Measurements from ENCODE around the gene CNN2.

The CNN2 gene

GRCh38 chr19:993361-993830, 33.0 kb upstream of the CNN2 start:
- Histone ChIP-seq H3K27me3 (ENCODE audit: insufficient read depth, low read length, poor library complexity) (peaks cover 6% of the 10 kb centered on the region), H3K4me3 (ENCODE audit: low read depth in 1 of 2, low read length in 2 of 2) (no peak overlapping the region), H3K9ac (ENCODE audit: low read depth, low read length) (no peak overlapping the region), H3K4me2 (ENCODE audit: insufficient read depth, low read length) (no peak overlapping the region), H3K36me3 (ENCODE audit: insufficient read depth, low read length) (peaks cover 52% of the 10 kb centered on the region), H3K27ac (ENCODE audit: low read length) (no peak overlapping the region), H3K4me1 (ENCODE audit: insufficient read depth, low read length) (peaks cover 9% of the 10 kb centered on the region), H3K9me3 (ENCODE audit: insufficient read depth, low read length, severe bottlenecking) (no peaks in the 10 kb centered on the region), H2AFZ (ENCODE audit: low read depth, low read length) (no peak overlapping the region), H3K79me2 (ENCODE audit: insufficient read depth, low read length) (no peaks in the 10 kb centered on the region), H4K20me1 (ENCODE audit: insufficient read depth, low read length) (peaks cover 45% of the 10 kb centered on the region)
- no peak for TF ChIP-seq CTCF (IDR thresholded peaks at IDR 0.05; ENCODE audit: borderline replicate concordance, extremely low read depth, low read length, poor library complexity, severe bottlenecking)
- TF ChIP-seq EZH2 (IDR thresholded peaks at IDR 0.05; ENCODE audit: borderline replicate concordance, low read depth, low read length, severe bottlenecking) = no peak
- no peak for DNase-seq
- ATAC-seq (ENCODE audit: insufficient read depth, low read depth) = no peak

DNA sequence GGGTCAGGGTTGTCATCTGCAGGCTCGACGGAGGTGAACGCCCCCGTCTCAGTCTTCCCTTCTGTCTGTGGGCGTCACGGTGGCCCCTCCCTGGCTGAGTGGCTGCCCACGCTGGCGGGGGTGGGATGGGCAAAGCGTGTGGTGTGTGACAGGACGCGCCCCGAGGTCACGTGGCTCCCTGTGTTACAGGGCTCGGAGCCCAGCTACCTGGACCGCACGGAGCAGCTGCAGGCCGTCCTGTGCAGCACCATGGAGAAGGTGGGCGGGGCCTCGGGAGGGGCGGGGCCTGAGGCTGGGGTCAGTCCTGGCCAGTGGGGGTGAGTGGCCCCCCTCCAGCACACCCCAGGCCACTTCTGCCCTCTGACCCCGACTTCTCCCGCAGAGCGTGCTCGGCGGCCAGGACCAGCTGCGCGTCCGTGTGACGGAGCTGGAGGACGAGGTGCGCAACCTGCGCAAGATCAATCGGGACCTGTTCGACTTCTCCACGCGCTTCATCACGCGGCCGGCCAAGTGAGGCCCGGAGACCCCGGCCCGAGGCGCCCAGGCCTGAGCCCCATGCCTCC, 32.5 kb upstream of the CNN2 start:
- no peak overlapping the region for H3K4me3 ChIP-seq (ENCODE audit: low read depth in 1 of 2, low read length in 2 of 2)
- no peaks in the 10 kb centered on the region for H3K79me2 ChIP-seq (ENCODE audit: insufficient read depth, low read length)
- no peak overlapping the region for H2AFZ ChIP-seq (ENCODE audit: low read depth, low read length)
- no peaks in the 10 kb centered on the region for H3K9me3 ChIP-seq (ENCODE audit: insufficient read depth, low read length, severe bottlenecking)
- peaks cover 9% of the 10 kb centered on the region for H3K4me1 ChIP-seq (ENCODE audit: insufficient read depth, low read length)
- no peak overlapping the region for H3K9ac ChIP-seq (ENCODE audit: low read depth, low read length)
- H3K4me2 ChIP-seq (ENCODE audit: insufficient read depth, low read length) = no peak overlapping the region
- H4K20me1 ChIP-seq (ENCODE audit: insufficient read depth, low read length) = peaks cover 44% of the 10 kb centered on the region
- peaks cover 6% of the 10 kb centered on the region for H3K27me3 ChIP-seq (ENCODE audit: insufficient read depth, low read length, poor library complexity)
- TF ChIP-seq EZH2 (IDR thresholded peaks at IDR 0.05; ENCODE audit: borderline replicate concordance, low read depth, low read length, severe bottlenecking) (no peak), CTCF (IDR thresholded peaks at IDR 0.05; ENCODE audit: borderline replicate concordance, extremely low read depth, low read length, poor library complexity, severe bottlenecking) (no peak)
- ATAC-seq (ENCODE audit: insufficient read depth, low read depth) (no peak), DNase-seq (no peak)
- H3K27ac ChIP-seq (ENCODE audit: low read length) = no peak overlapping the region
- peaks cover 48% of the 10 kb centered on the region for H3K36me3 ChIP-seq (ENCODE audit: insufficient read depth, low read length)

GRCh38 chr19:994516-994915, 31.9 kb upstream of the CNN2 start:
- Histone ChIP-seq H3K4me2 (ENCODE audit: insufficient read depth, low read length) (no peak overlapping the region), H2AFZ (ENCODE audit: low read depth, low read length) (no peak overlapping the region), H3K27me3 (ENCODE audit: insufficient read depth, low read length, poor library complexity) (peaks cover 6% of the 10 kb centered on the region), H3K9ac (ENCODE audit: low read depth, low read length) (no peak overlapping the region), H3K27ac (ENCODE audit: low read length) (no peak overlapping the region), H3K9me3 (ENCODE audit: insufficient read depth, low read length, severe bottlenecking) (no peaks in the 10 kb centered on the region), H4K20me1 (ENCODE audit: insufficient read depth, low read length) (peaks cover 39% of the 10 kb centered on the region), H3K4me3 (ENCODE audit: low read depth in 1 of 2, low read length in 2 of 2) (no peak overlapping the region), H3K4me1 (ENCODE audit: insufficient read depth, low read length) (peaks cover 9% of the 10 kb centered on the region), H3K36me3 (ENCODE audit: insufficient read depth, low read length) (peaks cover 43% of the 10 kb centered on the region), H3K79me2 (ENCODE audit: insufficient read depth, low read length) (no peaks in the 10 kb centered on the region)
- TF ChIP-seq EZH2 (IDR thresholded peaks at IDR 0.05; ENCODE audit: borderline replicate concordance, low read depth, low read length, severe bottlenecking) (no peak), CTCF (IDR thresholded peaks at IDR 0.05; ENCODE audit: borderline replicate concordance, extremely low read depth, low read length, poor library complexity, severe bottlenecking) (no peak)
- DNase-seq (no peak), ATAC-seq (ENCODE audit: insufficient read depth, low read depth) (no peak)

All from DND-41 (cell line).